HTERT RPE-1 (cell line): ENCODE measurements around the gene ARHGAP6.

ENCODE experiments used
- in situ Hi-C: fragments of 300-500 bp; cut with MboI; formaldehyde crosslinking; loops from 4 replicates; pipeline ENCODE4 v1.14.3; 2020; ENCODE audit warnings: low sequenced_read_pairs

Gene ARHGAP6

GRCh38 chrX:11328134-11328533, 337.6 kb downstream of the ARHGAP6 start:
- in situ Hi-C loops = no loop called here

GRCh38 chrX:11321986-11322385, 343.7 kb downstream of the ARHGAP6 start:
- in situ Hi-C loops = no loop called here

- in situ Hi-C loops = no loop called here
These were observed 345.8 kb downstream of the ARHGAP6 start for GRCh38 chrX:11319806-11320520.

GRCh38 chrX:11311706-11312105, 354.0 kb downstream of the ARHGAP6 start:
- in situ Hi-C loops = no loop called here

GRCh38 chrX:11309220-11309619, 356.5 kb downstream of the ARHGAP6 start:
- in situ Hi-C loops = no loop called here

GRCh38 chrX:11305641-11306040, 360.1 kb downstream of the ARHGAP6 start:
- in situ Hi-C loops = no loop called here

GRCh38 chrX:11304829-11305228, 360.9 kb downstream of the ARHGAP6 start:
- in situ Hi-C loops = no loop called here

GRCh38 chrX:11298600-11298999, 367.1 kb downstream of the ARHGAP6 start:
- in situ Hi-C loops = no loop called here

- in situ Hi-C loops = no loop called here
These were observed 369.7 kb downstream of the ARHGAP6 start for GRCh38 chrX:11296051-11296450.

- in situ Hi-C loops = no loop called here
These were observed 372.6 kb downstream of the ARHGAP6 start, which contains the start of gene AMELX for GRCh38 chrX:11293113-11293512. Gene AMELX (plus strand): TSS chrX:11293413. CDS start chrX:11294789, 1,376 bp downstream.

- in situ Hi-C loops = no loop called here
These were observed 375.2 kb downstream of the ARHGAP6 start for GRCh38 chrX:11290416-11291102.

GRCh38 chrX:11287505-11287904, 378.2 kb downstream of the ARHGAP6 start:
- in situ Hi-C loops = no loop called here

GRCh38 chrX:11285651-11286050, 380.1 kb downstream of the ARHGAP6 start:
- in situ Hi-C loops = no loop called here

GRCh38 chrX:11282043-11282442, 383.7 kb downstream of the ARHGAP6 start:
- in situ Hi-C loops = no loop called here

GRCh38 chrX:11273544-11273943, 392.2 kb downstream of the ARHGAP6 start:
- in situ Hi-C loops = no loop called here

- in situ Hi-C loops = no loop called here
These were observed 392.9 kb downstream of the ARHGAP6 start for GRCh38 chrX:11272863-11273262.

- in situ Hi-C loops = no loop called here
These were observed 393.4 kb downstream of the ARHGAP6 start for GRCh38 chrX:11272290-11272689.

- in situ Hi-C loops = no loop called here
These were observed 395.7 kb downstream of the ARHGAP6 start for GRCh38 chrX:11269996-11270395.

GRCh38 chrX:11269006-11269405, 396.7 kb downstream of the ARHGAP6 start:
- in situ Hi-C loops = no loop called here

- in situ Hi-C loops = no loop called here
These were observed 398.3 kb downstream of the ARHGAP6 start for GRCh38 chrX:11267425-11267824.

- in situ Hi-C loops = no loop called here
These were observed 399.1 kb downstream of the ARHGAP6 start for GRCh38 chrX:11266573-11267003.

- in situ Hi-C loops = no loop called here
These were observed 400.4 kb downstream of the ARHGAP6 start for GRCh38 chrX:11265352-11265751.
